Peyer's patch (tissue), 4 donors: Measurements from ENCODE around the gene CRTAP. TPM values are rescaled to one million over a fixed set of nuclear protein-coding genes. Genes with fewer than 3 reads are reported as not detected.
"Not testable (repeated sequence)": the region's sequence is repeated elsewhere in the genome, so short reads cannot be mapped to it uniquely, and the experiment has no call there.

Experiments used
- DNase-seq, 3 donors: peaks; one replicate each; pipeline ENCODE4 v3.0.0-alpha.2; 2017 to 2019
- H3K27ac ChIP-seq, 4 donors: fragments of 200-600 bp; sonication (generic); one replicate each; pipeline ENCODE4 v1.5.1; 2016 to 2019
- H3K27me3 ChIP-seq, 2 donors: fragments of 200-600 bp; sonication (generic); one replicate each; pipeline ENCODE4 v1.5.1; 2019
- H3K36me3 ChIP-seq, 3 donors: fragments of 200-600 bp; sonication (generic); one replicate each; pipeline ENCODE4 v1.5.1; 2016 to 2019
- H3K4me1 ChIP-seq, 4 donors: fragments of 200-600 bp; sonication (generic); one replicate each; pipeline ENCODE4 v1.5.1; 2016 to 2019
- H3K4me3 ChIP-seq, 4 donors: fragments of 200-600 bp; sonication (generic); 1 replicate in 3 of 4; 2 replicates in 1 of 4; pipeline ENCODE4 v1.5.1; 2016 to 2019; ENCODE audit warnings: mild to moderate bottlenecking in 1 of 4
- H3K9me3 ChIP-seq, 4 donors: fragments of 200-600 bp; sonication (generic); one replicate each; pipeline ENCODE4 v1.5.1; 2016 to 2019; ENCODE audit warnings: mild to moderate bottlenecking in 1 of 4
- POLR2A ChIP-seq, 2 donors: fragments of 450-650 bp; IDR thresholded peaks; one replicate each; pipeline ENCODE4 v1.5.1; 2017; ENCODE audit warnings: antibody characterized with exemption in 2 of 2, mild to moderate bottlenecking in 2 of 2, moderate library complexity in 2 of 2
- total RNA-seq, 4 donors: library from RNA; depleted of rRNA; stranded (reverse); fragments of >200 nt; gene quantifications; one replicate each; pipeline ENCODE4 v1.1.0, GENCODE V29; 2016
- TF ChIP-seq, protein P1 (sequence below), 6 experiments: fragments of 450-650 bp in 4 of 6; fragments of 200-600 bp in 2 of 6; sonication (generic) in 1 of 6; IDR thresholded peaks; one replicate each; pipeline ENCODE4 v1.5.1; 2017 to 2019; ENCODE audit warnings: antibody characterized with exemption in 6 of 6, mild to moderate bottlenecking in 3 of 6, moderate library complexity in 1 of 6

Gene CRTAP
- total RNA-seq, 4 donors from 2014 or later, result 32.9 to 127 (median 46.4) TPM

- H3K27ac ChIP-seq, result no peak overlapping the region
- H3K36me3 ChIP-seq, result peaks cover 0 to 67% (median 0%) of the 10 kb centered on the region in 3 donors
- no peaks in the 10 kb centered on the region for H3K27me3 ChIP-seq
- no peaks in the 10 kb centered on the region for H3K9me3 ChIP-seq
- DNase-seq, result peak in 2 of 3 donors; percentile 33 to 53
- no peak overlapping the region for H3K4me3 ChIP-seq
- no peaks in the 10 kb centered on the region for H3K4me1 ChIP-seq
- TF ChIP-seq, protein P1, sequence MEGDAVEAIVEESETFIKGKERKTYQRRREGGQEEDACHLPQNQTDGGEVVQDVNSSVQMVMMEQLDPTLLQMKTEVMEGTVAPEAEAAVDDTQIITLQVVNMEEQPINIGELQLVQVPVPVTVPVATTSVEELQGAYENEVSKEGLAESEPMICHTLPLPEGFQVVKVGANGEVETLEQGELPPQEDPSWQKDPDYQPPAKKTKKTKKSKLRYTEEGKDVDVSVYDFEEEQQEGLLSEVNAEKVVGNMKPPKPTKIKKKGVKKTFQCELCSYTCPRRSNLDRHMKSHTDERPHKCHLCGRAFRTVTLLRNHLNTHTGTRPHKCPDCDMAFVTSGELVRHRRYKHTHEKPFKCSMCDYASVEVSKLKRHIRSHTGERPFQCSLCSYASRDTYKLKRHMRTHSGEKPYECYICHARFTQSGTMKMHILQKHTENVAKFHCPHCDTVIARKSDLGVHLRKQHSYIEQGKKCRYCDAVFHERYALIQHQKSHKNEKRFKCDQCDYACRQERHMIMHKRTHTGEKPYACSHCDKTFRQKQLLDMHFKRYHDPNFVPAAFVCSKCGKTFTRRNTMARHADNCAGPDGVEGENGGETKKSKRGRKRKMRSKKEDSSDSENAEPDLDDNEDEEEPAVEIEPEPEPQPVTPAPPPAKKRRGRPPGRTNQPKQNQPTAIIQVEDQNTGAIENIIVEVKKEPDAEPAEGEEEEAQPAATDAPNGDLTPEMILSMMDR (IDR thresholded peaks at IDR 0.05), result peak; percentile 48 to 77 (median 72)
- no peak for TF ChIP-seq POLR2A (IDR thresholded peaks at IDR 0.05)
Observed at GRCh38 chr3:33131331-33132018, 17.7 kb downstream of the CRTAP start.

DNA sequence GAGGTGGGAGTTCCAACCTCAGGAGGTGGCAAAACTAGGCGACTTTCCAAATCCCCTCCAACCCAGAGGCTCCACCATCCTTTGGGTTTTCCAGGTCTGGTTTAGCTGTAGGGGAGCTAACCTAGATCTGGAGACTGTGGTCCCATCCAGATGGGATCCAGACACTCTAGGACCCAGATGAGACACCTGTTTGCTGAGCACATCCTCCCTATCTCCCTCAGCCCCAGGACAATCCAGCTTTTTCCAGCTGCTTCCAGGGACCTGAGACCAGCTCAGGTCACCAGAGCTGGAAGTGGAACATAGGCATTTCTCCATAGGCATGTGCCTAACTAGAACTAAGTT lies 18.2 kb downstream of the CRTAP start:
- no peaks in the 10 kb centered on the region for H3K9me3 ChIP-seq
- DNase-seq, result no peak
- H3K27me3 ChIP-seq, result no peaks in the 10 kb centered on the region
- TF ChIP-seq, protein P1 (IDR thresholded peaks at IDR 0.05), result no peak
- TF ChIP-seq POLR2A (IDR thresholded peaks at IDR 0.05), result no peak
- H3K27ac ChIP-seq, result no peak overlapping the region
- H3K4me3 ChIP-seq, result no peak overlapping the region
- H3K36me3 ChIP-seq, result peaks cover 0 to 66% (median 0%) of the 10 kb centered on the region in 3 donors
- no peaks in the 10 kb centered on the region for H3K4me1 ChIP-seq

GRCh38 chr3:33134026-33134625 lies 20.3 kb downstream of the CRTAP start:
- Histone ChIP-seq H3K27me3 (no peaks in the 10 kb centered on the region), H3K4me3 (no peak overlapping the region), H3K4me1 (no peaks in the 10 kb centered on the region), H3K36me3 (peaks cover 0 to 58% (median 0%) of the 10 kb centered on the region in 3 donors), H3K27ac (no peak overlapping the region), H3K9me3 (no peaks in the 10 kb centered on the region)
- TF ChIP-seq POLR2A (IDR thresholded peaks at IDR 0.05), result no peak
- TF ChIP-seq, protein P1 (IDR thresholded peaks at IDR 0.05), result no peak
- DNase-seq, result no peak

DNA sequence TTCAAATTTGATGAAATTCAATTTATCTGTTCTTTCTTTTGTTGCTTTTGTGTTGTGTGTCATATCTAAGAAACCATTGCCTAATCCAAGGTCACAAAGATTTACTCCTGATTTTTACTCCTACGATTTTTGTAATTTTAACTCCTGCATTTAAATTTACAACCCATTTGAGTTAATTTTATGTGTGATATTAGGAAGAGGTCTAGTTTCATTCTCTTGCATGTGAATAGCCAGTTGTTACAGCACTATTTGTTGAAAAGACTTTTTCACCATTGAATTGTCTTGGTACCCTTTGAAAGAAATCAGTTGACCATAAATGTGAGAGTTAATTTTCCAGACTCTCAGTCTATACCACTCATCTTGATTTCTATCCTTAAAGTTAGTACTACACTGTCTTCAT lies 23.9 kb downstream of the CRTAP start:
- no peak for DNase-seq
- no peak overlapping the region for H3K27ac ChIP-seq
- no peak for TF ChIP-seq POLR2A (IDR thresholded peaks at IDR 0.05)
- TF ChIP-seq, protein P1 (IDR thresholded peaks at IDR 0.05), result no peak
- no peaks in the 10 kb centered on the region for H3K27me3 ChIP-seq
- no peaks in the 10 kb centered on the region for H3K4me1 ChIP-seq
- no peak overlapping the region for H3K4me3 ChIP-seq
- peaks cover 0 to 55% (median 0%) of the 10 kb centered on the region in 3 donors for H3K36me3 ChIP-seq
- no peaks in the 10 kb centered on the region for H3K9me3 ChIP-seq

- not testable (repeated sequence) for H3K27ac ChIP-seq, H3K4me3 ChIP-seq, H3K4me1 ChIP-seq, DNase-seq, H3K27me3 ChIP-seq, H3K9me3 ChIP-seq
- H3K36me3 ChIP-seq, result peaks cover 0 to 50% (median 0%) of the 10 kb centered on the region in 3 donors
Observed at GRCh38 chr3:33139006-33139623, 25.3 kb downstream of the CRTAP start.

DNA sequence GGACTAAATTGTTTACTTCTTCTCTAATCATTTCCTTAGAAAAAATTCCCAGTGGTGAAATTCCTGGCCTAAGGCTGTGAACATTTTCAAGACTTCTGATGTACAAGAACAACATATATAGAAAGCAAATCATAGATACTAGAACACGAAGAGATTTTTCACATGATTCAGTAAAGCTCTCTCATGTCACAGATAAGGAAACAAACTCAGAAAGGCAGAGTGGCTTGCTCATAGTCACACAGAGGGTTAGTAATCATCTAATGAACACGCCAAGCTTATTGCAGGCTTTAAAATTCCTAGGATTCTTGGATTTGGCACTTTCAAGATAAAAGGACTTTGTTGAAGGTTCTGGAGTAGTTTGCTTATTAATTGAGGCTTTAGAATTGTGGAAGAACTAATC lies 26.2 kb downstream of the CRTAP start:
- H3K9me3 ChIP-seq, result no peaks in the 10 kb centered on the region
- no peak overlapping the region for H3K27ac ChIP-seq
- no peaks in the 10 kb centered on the region for H3K27me3 ChIP-seq
- no peak for DNase-seq
- TF ChIP-seq POLR2A (IDR thresholded peaks at IDR 0.05), result no peak
- TF ChIP-seq, protein P1 (IDR thresholded peaks at IDR 0.05), result no peak
- H3K36me3 ChIP-seq, result peaks cover 0 to 43% (median 0%) of the 10 kb centered on the region in 3 donors
- no peak overlapping the region for H3K4me3 ChIP-seq
- no peaks in the 10 kb centered on the region for H3K4me1 ChIP-seq
